ENCODE data around the gene ZBTB33.

- TF ChIP-seq CTCF (IDR thresholded peaks at IDR 0.05; ENCODE audit: poor library complexity, severe bottlenecking), result no peak
- no peak for TF ChIP-seq RAD21 (conservative IDR thresholded peaks at IDR 0.05)
- no peak for TF ChIP-seq SMC3 (conservative IDR thresholded peaks at IDR 0.05; ENCODE audit: poor library complexity)
- no peak for TF ChIP-seq POLR2AphosphoS5 (IDR thresholded peaks at IDR 0.05)
These were observed 26.2 kb upstream of the ZBTB33 start for GRCh38 chrX:120224388-120224787.
